Measurements from ENCODE around the gene HECTD4. TPM values are rescaled to one million over a fixed set of nuclear protein-coding genes. Genes with fewer than 3 reads are reported as not detected.

HECTD4 gene
- total and polyA plus RNA-seq, 2 of the 4 experiments (the other 2 are of a cell fraction) = 12.9 to 13.0 TPM

DNA sequence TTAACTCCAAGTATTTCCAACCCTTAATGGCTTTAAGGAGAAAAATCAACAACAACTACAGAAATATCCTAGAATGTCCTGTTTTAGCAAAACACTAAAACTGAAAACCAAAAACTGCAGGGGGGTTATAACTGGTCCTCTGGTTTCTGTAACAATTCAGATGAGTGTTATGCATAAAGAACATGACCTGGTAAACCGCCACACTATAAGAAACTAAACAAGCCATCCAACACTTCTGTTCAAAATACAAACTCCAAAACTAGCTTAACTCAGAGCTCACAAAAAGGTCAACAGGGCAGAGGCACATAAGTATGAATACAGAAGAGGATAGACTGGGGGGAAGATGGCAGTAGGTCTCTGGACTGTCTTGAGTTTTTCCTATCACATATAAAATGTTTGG, 38.0 kb downstream of the HECTD4 start:
- in situ Hi-C loops (cut with MboI; ENCODE audit: low sequenced_read_pairs) = no loop called here
- no peak overlapping the region for H2BK120ac ChIP-seq (ENCODE audit: low read depth, low read length)
- H2BK20ac ChIP-seq (ENCODE audit: low read depth, low read length) = no peak overlapping the region
- no peak overlapping the region for H4K5ac ChIP-seq (ENCODE audit: low read depth, low read length)
- H4K8ac ChIP-seq (ENCODE audit: low read depth in 2 of 2, low read length in 2 of 2) = no peak overlapping the region
- H3K4me2 ChIP-seq (ENCODE audit: low read depth, low read length) = no peak overlapping the region
- H3K14ac ChIP-seq (replicated peaks; ENCODE audit: low read depth, low read length) = no peak overlapping the region
- H3K27ac ChIP-seq (ENCODE audit: insufficient read depth, low read length) = no peak overlapping the region
- H3K4ac ChIP-seq (ENCODE audit: low read depth, low read length) = no peak overlapping the region
- H3K4me1 ChIP-seq (ENCODE audit: control insufficient read depth, insufficient read depth, low read length) = peaks cover 3% of the 10 kb centered on the region; the same call in 1 of the 2 replicates
- H2AFZ ChIP-seq (replicated peaks; ENCODE audit: low read length, poor library complexity) = no peak overlapping the region
- ChIA-PET POLR2A (ENCODE audit: unreplicated experiment) (no interaction called here), CTCF (interaction anchor here (0.7 kb wide), 1 partner anchor 23 kb away, joined by 3 read pairs; no protein-coding TSS in a partner anchor)
- no peak for ATAC-seq (ENCODE audit: low read depth)
- peaks cover 2% of the 10 kb centered on the region for H3K9me1 ChIP-seq (ENCODE audit: insufficient read depth, low read length)
- H2BK15ac ChIP-seq (ENCODE audit: low read depth, low read length) = no peak overlapping the region
- H2BK5ac ChIP-seq (ENCODE audit: low read depth, low read length, poor library complexity, severe bottlenecking) = no peak overlapping the region
- no peaks in the 10 kb centered on the region for H3K36me3 ChIP-seq (ENCODE audit: control insufficient read depth, insufficient read depth, low read length)
- no TSS peak for BruUV-seq (replicated peaks)
- TF ChIP-seq RFX5 (IDR thresholded peaks at IDR 0.05; ENCODE audit: low read depth, low read length) = no peak
- no peak for TF ChIP-seq MAZ (IDR thresholded peaks at IDR 0.05; ENCODE audit: borderline replicate concordance, low read depth, low read length)
- TF ChIP-seq, protein P1, sequence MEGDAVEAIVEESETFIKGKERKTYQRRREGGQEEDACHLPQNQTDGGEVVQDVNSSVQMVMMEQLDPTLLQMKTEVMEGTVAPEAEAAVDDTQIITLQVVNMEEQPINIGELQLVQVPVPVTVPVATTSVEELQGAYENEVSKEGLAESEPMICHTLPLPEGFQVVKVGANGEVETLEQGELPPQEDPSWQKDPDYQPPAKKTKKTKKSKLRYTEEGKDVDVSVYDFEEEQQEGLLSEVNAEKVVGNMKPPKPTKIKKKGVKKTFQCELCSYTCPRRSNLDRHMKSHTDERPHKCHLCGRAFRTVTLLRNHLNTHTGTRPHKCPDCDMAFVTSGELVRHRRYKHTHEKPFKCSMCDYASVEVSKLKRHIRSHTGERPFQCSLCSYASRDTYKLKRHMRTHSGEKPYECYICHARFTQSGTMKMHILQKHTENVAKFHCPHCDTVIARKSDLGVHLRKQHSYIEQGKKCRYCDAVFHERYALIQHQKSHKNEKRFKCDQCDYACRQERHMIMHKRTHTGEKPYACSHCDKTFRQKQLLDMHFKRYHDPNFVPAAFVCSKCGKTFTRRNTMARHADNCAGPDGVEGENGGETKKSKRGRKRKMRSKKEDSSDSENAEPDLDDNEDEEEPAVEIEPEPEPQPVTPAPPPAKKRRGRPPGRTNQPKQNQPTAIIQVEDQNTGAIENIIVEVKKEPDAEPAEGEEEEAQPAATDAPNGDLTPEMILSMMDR (conservative IDR thresholded peaks at IDR 0.05; ENCODE audit: low read depth, low read length) = no peak
- TF ChIP-seq NFE2L2 (IDR thresholded peaks at IDR 0.05; ENCODE audit: low read depth, low read length) = no peak
- no peak overlapping the region for H2AK9ac ChIP-seq (replicated peaks; ENCODE audit: low read depth, low read length, poor library complexity)
- no peaks in the 10 kb centered on the region for H3K9me3 ChIP-seq (ENCODE audit: control insufficient read depth, insufficient read depth, low read length)
- H3K56ac ChIP-seq (ENCODE audit: extremely low read depth, insufficient read depth, low read length) = no peak overlapping the region
- H3K27me3 ChIP-seq (ENCODE audit: control insufficient read depth, insufficient read depth, low read length) = no peaks in the 10 kb centered on the region
- peaks cover 49 to 71% of the 10 kb centered on the region in 2 experiments for H3K79me1 ChIP-seq (ENCODE audit: low read depth in 1 of 2, low read length in 2 of 2)
- dilution Hi-C loops (cut with HindIII; ENCODE audit: low sequenced_read_pairs, unreplicated experiment) = no loop called here
- no peak overlapping the region for H3K18ac ChIP-seq (ENCODE audit: low read depth, low read length)
- WGBS, 2 experiments (ENCODE audit: extremely low coverage in 2 of 2, insufficient read length in 1 of 2) = no CpG with 5 or more reads among the region's 1 CpG
- H3K4me3 ChIP-seq (ENCODE audit: insufficient read depth, low read depth, low read length) = no peak overlapping the region
- intact Hi-C loops (cut with micrococcal nuclease) = no loop called here
- H3K9ac ChIP-seq (ENCODE audit: low read depth, low read length) = no peak overlapping the region
- H4K91ac ChIP-seq (ENCODE audit: insufficient read depth, low read depth, low read length) = no peak overlapping the region
- no peak overlapping the region for H3K23ac ChIP-seq (ENCODE audit: low read depth, low read length)
- DNase-seq = no peak
- H2AK5ac ChIP-seq (ENCODE audit: low read depth, low read length) = no peak overlapping the region
- H4K20me1 ChIP-seq (ENCODE audit: insufficient read depth, low read length) = peaks cover 42% of the 10 kb centered on the region

All from IMR-90 (cell line).